ENCODE data around the gene FMN1.

FMN1 gene

GRCh38 chr15:33194704-33195670 is at the start of gene FMN1:
Gene FMN1, minus strand, starts transcription at chr15:33194714. Its CDS starts 39,800 bp downstream, at chr15:33154914.
- peak; percentile 75 for DNase-seq

- no peak for DNase-seq
Observed at GRCh38 chr15:33243869-33244268, 49.4 kb upstream of the FMN1 start.

- no peak for DNase-seq
Observed at GRCh38 chr15:33243393-33243792, 48.9 kb upstream of the FMN1 start.

GRCh38 chr15:33242669-33243191 is 48.2 kb upstream of the FMN1 start:
- no peak for DNase-seq

- DNase-seq = no peak
Observed at GRCh38 chr15:33242165-33242564, 47.7 kb upstream of the FMN1 start.

GRCh38 chr15:33236841-33237509 is 42.5 kb upstream of the FMN1 start:
- DNase-seq = no peak

GRCh38 chr15:33234020-33234461 is 39.5 kb upstream of the FMN1 start:
- DNase-seq = no peak

- DNase-seq = no peak
Observed at GRCh38 chr15:33226559-33227181, 32.2 kb upstream of the FMN1 start.

GRCh38 chr15:33218071-33218491 is 23.6 kb upstream of the FMN1 start:
- DNase-seq = no peak

- no peak for DNase-seq
Observed at GRCh38 chr15:33215941-33216872, 21.7 kb upstream of the FMN1 start.

- DNase-seq = no peak
Observed at GRCh38 chr15:33211176-33211808, 16.8 kb upstream of the FMN1 start.

GRCh38 chr15:33209575-33210481 is 15.3 kb upstream of the FMN1 start:
- DNase-seq = no peak

GRCh38 chr15:33207646-33208045 is 13.1 kb upstream of the FMN1 start:
- DNase-seq = no peak

- DNase-seq = no peak
Observed at GRCh38 chr15:33206366-33206765, 11.9 kb upstream of the FMN1 start.

- no peak for DNase-seq
Observed at GRCh38 chr15:33204926-33205325, 10.4 kb upstream of the FMN1 start.

GRCh38 chr15:33204087-33204486 is 9.6 kb upstream of the FMN1 start:
- no peak for DNase-seq

GRCh38 chr15:33201491-33202231 is 7.1 kb upstream of the FMN1 start:
- no peak for DNase-seq

GRCh38 chr15:33200903-33201302 is 6.4 kb upstream of the FMN1 start:
- DNase-seq = no peak

GRCh38 chr15:33200444-33200843 is 5.9 kb upstream of the FMN1 start:
- DNase-seq = no peak

GRCh38 chr15:33198541-33198940 is 4.0 kb upstream of the FMN1 start:
- no peak for DNase-seq
